ENCODE measurements around the gene THAP8. TPM values are rescaled to one million over a fixed set of nuclear protein-coding genes. Genes with fewer than 3 reads are reported as not detected.

The THAP8 gene
- total RNA-seq, 6 experiments from 2014 or later = 5.2 to 6.4 (median 5.5) TPM

GRCh38 chr19:36058481-36059179 is 4.5 kb upstream of the THAP8 start:
- Mint-ChIP-seq H3K4me3 (no peak overlapping the region), H3K4me1 (ENCODE audit: low read depth) (peaks cover 20% of the 10 kb centered on the region), H3K27ac (no peak overlapping the region), H3K9me3 (no peaks in the 10 kb centered on the region), H3K36me3 (ENCODE audit: low read depth) (peaks cover 7% of the 10 kb centered on the region; the same call in 1 of the 2 replicates), H3K27me3 (ENCODE audit: insufficient read depth) (no peaks in the 10 kb centered on the region; the same call in 1 of the 2 replicates)
- no peak for DNase-seq
- no peak for TF ChIP-seq CTCF (IDR thresholded peaks at IDR 0.05)

GRCh38 chr19:36054733-36055686 is 925 bp upstream of the THAP8 start, which contains the start of gene WDR62:
WDR62 (plus strand) TSS chr19:36054897; CDS start chr19:36054972, 75 bp downstream.
- H3K4me1 Mint-ChIP-seq (ENCODE audit: low read depth) = peaks cover 20% of the 10 kb centered on the region
- TF ChIP-seq CTCF (IDR thresholded peaks at IDR 0.05) = peak; percentile 42; the same call in 1 of the 2 replicates
- H3K4me3 Mint-ChIP-seq = peak within 1 kb of the TSS; percentile 100
- H3K27me3 Mint-ChIP-seq (ENCODE audit: insufficient read depth) = no peaks in the 10 kb centered on the region; the same call in 1 of the 2 replicates
- H3K9me3 Mint-ChIP-seq = no peaks in the 10 kb centered on the region
- peak; percentile 86 for DNase-seq
- peak within 1 kb of the TSS; percentile 98 for H3K27ac Mint-ChIP-seq
- peaks cover 2% of the 10 kb centered on the region; the same call in 1 of the 2 replicates for H3K36me3 Mint-ChIP-seq (ENCODE audit: low read depth)

- TF ChIP-seq CTCF (IDR thresholded peaks at IDR 0.05) = no peak
- Mint-ChIP-seq H3K4me3 (no peak overlapping the region), H3K27ac (no peak overlapping the region), H3K4me1 (ENCODE audit: low read depth) (peaks cover 17% of the 10 kb centered on the region), H3K36me3 (ENCODE audit: low read depth) (no peaks in the 10 kb centered on the region), H3K9me3 (no peaks in the 10 kb centered on the region), H3K27me3 (ENCODE audit: insufficient read depth) (peaks cover 2% of the 10 kb centered on the region)
- no peak for DNase-seq
These were observed 2.4 kb downstream of the THAP8 start for GRCh38 chr19:36051637-36052036.

GRCh38 chr19:36051236-36051635 is 2.8 kb downstream of the THAP8 start:
- H3K4me1 Mint-ChIP-seq (ENCODE audit: low read depth) = peaks cover 17% of the 10 kb centered on the region
- peak; percentile 42; the same call in 1 of the 2 replicates for TF ChIP-seq CTCF (IDR thresholded peaks at IDR 0.05)
- no peak overlapping the region for H3K4me3 Mint-ChIP-seq
- peaks cover 2% of the 10 kb centered on the region for H3K27me3 Mint-ChIP-seq (ENCODE audit: insufficient read depth)
- no peaks in the 10 kb centered on the region for H3K36me3 Mint-ChIP-seq (ENCODE audit: low read depth)
- no peaks in the 10 kb centered on the region for H3K9me3 Mint-ChIP-seq
- no peak for DNase-seq
- H3K27ac Mint-ChIP-seq = no peak overlapping the region; the same call in 1 of the 2 replicates

- Mint-ChIP-seq H3K9me3 (no peaks in the 10 kb centered on the region), H3K4me3 (no peak overlapping the region), H3K36me3 (ENCODE audit: low read depth) (no peaks in the 10 kb centered on the region), H3K4me1 (ENCODE audit: low read depth) (peaks cover 10% of the 10 kb centered on the region), H3K27ac (no peak overlapping the region), H3K27me3 (ENCODE audit: insufficient read depth) (peaks cover 2% of the 10 kb centered on the region)
- no peak for TF ChIP-seq CTCF (IDR thresholded peaks at IDR 0.05)
- no peak for DNase-seq
These were observed 4.9 kb downstream of the THAP8 start for GRCh38 chr19:36049080-36049698.

Measured in HFFc6 (cell line).